IMR-90 (cell line): ENCODE results near the gene PLPP3.

Experiments used
- BHLHE40 ChIP-seq: fragments of 150-350 bp; IDR thresholded peaks from 2 replicates; pipeline ENCODE4 v1.6.1; 2016; ENCODE audit warnings: mild to moderate bottlenecking, low read depth, low read length
- ELK1 ChIP-seq: fragments of 150-350 bp; IDR thresholded peaks from 2 replicates; pipeline ENCODE4 v1.6.1; 2016; ENCODE audit warnings: low read depth, mild to moderate bottlenecking, low read length, moderate library complexity, borderline replicate concordance
- FOS ChIP-seq: fragments of 150-350 bp; IDR thresholded peaks from 2 replicates; pipeline ENCODE4 v1.6.1; 2016; ENCODE audit warnings: low read depth, low read length
- MAFK ChIP-seq: IDR thresholded peaks from 2 replicates; pipeline ENCODE4 v1.6.1; 2012; ENCODE audit warnings: low read depth, low read length, improper control_type of control experiment
- MAZ ChIP-seq: IDR thresholded peaks from 2 replicates; pipeline ENCODE4 v1.6.1; 2012; ENCODE audit warnings: low read depth, mild to moderate bottlenecking, low read length, improper control_type of control experiment, moderate library complexity, borderline replicate concordance
- MXI1 ChIP-seq: IDR thresholded peaks from 2 replicates; pipeline ENCODE4 v1.6.1; 2012; ENCODE audit warnings: low read depth, mild to moderate bottlenecking, low read length, moderate library complexity, borderline replicate concordance
- POLR2A ChIP-seq: IDR thresholded peaks from 2 replicates; pipeline ENCODE4 v1.6.1; 2012; ENCODE audit warnings: mild to moderate bottlenecking, low read depth, low read length
- RAD21 ChIP-seq: IDR thresholded peaks from 2 replicates; pipeline ENCODE4 v1.6.1; 2012; ENCODE audit warnings: low read length, improper control_type of control experiment
- RCOR1 ChIP-seq: IDR thresholded peaks from 2 replicates; pipeline ENCODE4 v1.6.1; 2012; ENCODE audit warnings: mild to moderate bottlenecking, low read length, improper control_type of control experiment; ENCODE audit not compliant: insufficient replicate concordance
- RFX5 ChIP-seq: IDR thresholded peaks from 2 replicates; pipeline ENCODE4 v1.8.0; 2012; ENCODE audit warnings: low read depth, mild to moderate bottlenecking, low read length, moderate library complexity
- TF ChIP-seq, protein P1 (sequence below): conservative IDR thresholded peaks from 2 replicates; pipeline ENCODE4 v1.5.1; 2012; ENCODE audit warnings: mild to moderate bottlenecking, low read depth, low read length, improper control_type of control experiment
- TF ChIP-seq, protein P2 (sequence below): fragments of 150-350 bp; IDR thresholded peaks from 2 replicates; pipeline ENCODE4 v1.6.1; 2017; ENCODE audit warnings: mild to moderate bottlenecking, antibody characterized with exemption, low read length, low read depth

DNA sequence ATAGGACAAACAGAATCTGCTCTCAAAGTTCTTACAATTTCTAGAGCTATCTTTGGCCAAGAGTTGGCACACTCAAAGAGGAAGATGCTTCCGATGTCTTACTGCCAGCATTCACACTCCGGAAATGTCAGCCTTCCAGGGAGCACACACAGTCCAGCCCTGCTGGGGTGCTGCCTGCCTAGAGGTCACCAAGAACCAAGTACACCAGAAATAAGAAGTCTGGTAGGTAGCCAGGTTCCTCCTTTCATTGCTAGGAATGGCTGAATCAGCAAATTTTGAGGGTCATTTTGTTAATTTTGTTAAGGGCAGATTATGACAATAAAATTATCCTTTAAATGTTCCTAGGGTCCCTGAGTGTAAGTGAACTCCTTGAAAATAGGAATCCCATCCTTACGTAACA is 77.5 kb downstream of the PLPP3 start:
- no peak for TF ChIP-seq MXI1
- no peak for TF ChIP-seq POLR2A
- TF ChIP-seq, protein P1, sequence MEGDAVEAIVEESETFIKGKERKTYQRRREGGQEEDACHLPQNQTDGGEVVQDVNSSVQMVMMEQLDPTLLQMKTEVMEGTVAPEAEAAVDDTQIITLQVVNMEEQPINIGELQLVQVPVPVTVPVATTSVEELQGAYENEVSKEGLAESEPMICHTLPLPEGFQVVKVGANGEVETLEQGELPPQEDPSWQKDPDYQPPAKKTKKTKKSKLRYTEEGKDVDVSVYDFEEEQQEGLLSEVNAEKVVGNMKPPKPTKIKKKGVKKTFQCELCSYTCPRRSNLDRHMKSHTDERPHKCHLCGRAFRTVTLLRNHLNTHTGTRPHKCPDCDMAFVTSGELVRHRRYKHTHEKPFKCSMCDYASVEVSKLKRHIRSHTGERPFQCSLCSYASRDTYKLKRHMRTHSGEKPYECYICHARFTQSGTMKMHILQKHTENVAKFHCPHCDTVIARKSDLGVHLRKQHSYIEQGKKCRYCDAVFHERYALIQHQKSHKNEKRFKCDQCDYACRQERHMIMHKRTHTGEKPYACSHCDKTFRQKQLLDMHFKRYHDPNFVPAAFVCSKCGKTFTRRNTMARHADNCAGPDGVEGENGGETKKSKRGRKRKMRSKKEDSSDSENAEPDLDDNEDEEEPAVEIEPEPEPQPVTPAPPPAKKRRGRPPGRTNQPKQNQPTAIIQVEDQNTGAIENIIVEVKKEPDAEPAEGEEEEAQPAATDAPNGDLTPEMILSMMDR = no peak
- TF ChIP-seq RAD21 = no peak
- TF ChIP-seq FOS = no peak
- TF ChIP-seq MAFK = peak; percentile 98
- TF ChIP-seq RFX5 = no peak
- TF ChIP-seq, protein P2, sequence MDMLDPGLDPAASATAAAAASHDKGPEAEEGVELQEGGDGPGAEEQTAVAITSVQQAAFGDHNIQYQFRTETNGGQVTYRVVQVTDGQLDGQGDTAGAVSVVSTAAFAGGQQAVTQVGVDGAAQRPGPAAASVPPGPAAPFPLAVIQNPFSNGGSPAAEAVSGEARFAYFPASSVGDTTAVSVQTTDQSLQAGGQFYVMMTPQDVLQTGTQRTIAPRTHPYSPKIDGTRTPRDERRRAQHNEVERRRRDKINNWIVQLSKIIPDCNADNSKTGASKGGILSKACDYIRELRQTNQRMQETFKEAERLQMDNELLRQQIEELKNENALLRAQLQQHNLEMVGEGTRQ = no peak
- no peak for TF ChIP-seq MAZ
- no peak for TF ChIP-seq ELK1
- no peak for TF ChIP-seq BHLHE40
- TF ChIP-seq RCOR1 = no peak
